HG03175 (cell line): ENCODE measurements around the gene SRA1.
A peak's percentile ranks its signal among the peaks of the same experiment; 100 is the strongest.
"Not testable (repeated sequence)": the region's sequence is repeated elsewhere in the genome, so short reads cannot be mapped to it uniquely, and the experiment has no call there.

Source experiments
- ATAC-seq: cut with Tn5 transposase; IDR thresholded peaks from one replicate; pipeline ENCODE4 v1.9.1; 2021; ENCODE audit warnings: mild to moderate bottlenecking, moderate library complexity; ENCODE audit not compliant: unreplicated experiment

The SRA1 gene

DNA sequence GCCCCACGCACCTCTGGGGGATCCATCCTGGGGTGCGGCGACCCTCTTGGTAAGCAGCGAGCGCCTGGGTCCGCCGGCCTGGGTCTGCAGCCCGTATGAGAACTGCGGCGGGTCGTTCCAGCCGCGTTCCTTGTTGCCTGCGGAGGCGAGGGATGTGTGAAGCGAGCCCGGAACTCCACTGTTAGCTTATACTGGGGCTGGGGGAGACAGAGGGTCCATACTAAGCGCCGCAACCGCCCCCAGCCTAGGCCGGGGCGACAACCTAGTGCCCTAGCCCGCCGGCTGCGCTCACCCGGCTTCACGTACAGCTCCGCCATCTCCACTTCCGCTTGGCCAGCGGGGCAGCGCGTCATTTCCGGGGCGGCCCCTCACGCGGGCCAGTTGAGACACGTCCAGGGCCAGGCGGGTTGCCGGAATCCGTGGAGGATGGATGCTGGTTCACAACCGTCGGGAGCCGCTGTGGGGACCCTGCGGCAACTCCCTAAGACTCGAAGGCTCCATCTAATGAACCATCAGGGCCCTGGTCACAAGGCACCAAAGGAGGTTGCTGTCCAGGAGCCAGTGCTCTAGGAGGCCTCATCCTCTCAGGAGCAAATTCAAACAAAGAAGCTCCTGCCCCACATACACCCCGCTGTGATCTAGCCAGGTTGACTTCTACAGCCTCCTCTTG lies at the start of gene SRA1:
Gene SRA1, minus strand, starts transcription at position 338 of the 670 bp plus-strand sequence. Its CDS starts 21 bp downstream, at position 317.
- ATAC-seq = peak; percentile 98

- ATAC-seq = no peak
Measured at GRCh38 chr5:140607031-140607430, 49.8 kb upstream of the SRA1 start.

DNA sequence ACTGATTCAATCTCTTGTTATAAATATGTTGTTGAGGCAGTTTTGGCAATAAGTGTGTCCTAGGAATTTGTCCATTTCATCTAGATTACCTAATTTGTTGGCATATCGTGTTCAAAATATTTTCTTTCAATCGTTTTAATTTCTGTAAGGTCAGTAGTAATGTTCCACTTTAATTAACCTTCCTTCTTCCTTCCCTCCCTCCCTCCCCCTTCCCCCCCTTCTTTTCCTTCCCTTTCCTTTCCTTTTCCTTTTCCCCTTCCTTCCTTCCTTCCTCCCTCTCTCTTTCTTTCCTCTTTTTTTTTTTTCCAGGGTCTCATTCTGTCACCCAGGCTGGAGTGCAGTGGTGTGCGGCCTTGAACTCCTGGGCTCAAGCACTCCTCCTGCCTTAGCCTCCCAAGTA lies 48.6 kb upstream of the SRA1 start:
- ATAC-seq = no peak

GRCh38 chr5:140603734-140604133 lies 46.5 kb upstream of the SRA1 start:
- ATAC-seq = no peak

DNA sequence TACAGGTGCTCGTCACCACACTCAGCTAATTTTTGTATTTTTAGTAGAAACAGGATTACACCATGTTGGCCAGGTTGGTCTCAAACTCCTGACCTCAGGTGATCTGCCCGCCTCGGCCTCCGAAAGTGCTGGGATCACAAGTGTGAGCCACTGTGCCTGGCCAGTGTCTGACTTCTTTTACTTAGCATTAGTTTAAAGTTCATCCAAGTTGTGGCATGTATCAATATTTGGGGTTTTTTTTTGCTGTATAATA lies 46.1 kb upstream of the SRA1 start:
- ATAC-seq = not testable (repeated sequence)

DNA sequence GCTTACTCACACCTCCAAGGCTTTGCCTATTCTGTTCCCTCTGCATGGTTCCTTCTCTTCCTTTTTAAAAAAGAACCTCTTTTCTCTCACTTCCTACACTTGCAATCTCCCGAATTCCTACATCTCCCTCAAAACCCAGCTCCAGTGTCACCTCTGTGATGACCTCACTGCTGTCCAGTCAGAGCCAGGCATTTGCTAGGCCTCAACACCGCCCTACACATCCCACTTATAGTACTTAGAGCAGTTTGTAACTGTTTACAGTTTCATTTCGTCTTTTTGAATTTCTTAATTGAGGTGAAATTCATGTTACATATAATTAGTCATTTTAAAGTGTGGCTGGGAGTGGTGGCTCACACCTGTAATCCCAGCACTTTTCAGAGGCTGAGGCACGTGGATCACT lies 44.9 kb upstream of the SRA1 start:
- ATAC-seq = no peak

DNA sequence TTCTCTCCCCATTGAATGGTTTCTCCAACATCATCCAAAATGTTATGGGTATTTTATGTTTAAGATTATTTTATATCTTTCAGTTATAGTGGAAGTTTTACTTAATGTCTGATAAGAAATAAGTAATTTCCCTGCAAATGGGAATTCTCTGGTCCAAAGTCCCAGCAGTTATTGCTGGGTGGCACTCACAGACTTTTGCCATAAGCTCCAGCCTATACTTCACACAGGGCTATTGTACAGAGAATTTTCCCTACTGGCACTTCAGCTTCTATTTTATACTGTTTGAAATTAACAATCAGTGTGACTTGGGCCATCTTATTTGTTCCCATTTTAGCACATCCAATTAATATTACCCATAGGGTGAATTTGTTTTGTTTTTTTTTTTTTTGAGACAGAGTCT lies 42.8 kb upstream of the SRA1 start:
- ATAC-seq = no peak

- no peak for ATAC-seq
Measured at GRCh38 chr5:140598836-140599235, 41.6 kb upstream of the SRA1 start.

DNA sequence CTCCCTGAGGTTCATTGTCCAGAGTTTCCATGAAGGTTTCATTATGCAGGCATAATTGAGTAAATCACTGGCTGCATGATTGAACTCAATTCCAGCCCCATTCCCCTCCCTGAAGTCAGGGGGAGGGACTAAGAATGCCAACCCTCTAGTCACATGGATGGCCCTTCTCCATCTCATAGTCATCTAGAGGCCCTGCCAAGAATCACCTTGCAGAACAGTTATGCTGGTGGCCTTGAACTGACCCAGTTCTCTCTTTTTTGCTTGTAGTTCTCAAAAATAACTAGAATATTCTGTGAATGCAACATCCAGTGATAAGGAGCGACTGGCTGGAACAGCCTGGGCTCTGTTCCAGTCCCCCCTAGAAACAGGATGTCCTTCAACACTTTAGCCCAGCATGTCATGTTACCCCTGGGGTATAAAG lies 39.1 kb upstream of the SRA1 start:
- no peak for ATAC-seq

DNA sequence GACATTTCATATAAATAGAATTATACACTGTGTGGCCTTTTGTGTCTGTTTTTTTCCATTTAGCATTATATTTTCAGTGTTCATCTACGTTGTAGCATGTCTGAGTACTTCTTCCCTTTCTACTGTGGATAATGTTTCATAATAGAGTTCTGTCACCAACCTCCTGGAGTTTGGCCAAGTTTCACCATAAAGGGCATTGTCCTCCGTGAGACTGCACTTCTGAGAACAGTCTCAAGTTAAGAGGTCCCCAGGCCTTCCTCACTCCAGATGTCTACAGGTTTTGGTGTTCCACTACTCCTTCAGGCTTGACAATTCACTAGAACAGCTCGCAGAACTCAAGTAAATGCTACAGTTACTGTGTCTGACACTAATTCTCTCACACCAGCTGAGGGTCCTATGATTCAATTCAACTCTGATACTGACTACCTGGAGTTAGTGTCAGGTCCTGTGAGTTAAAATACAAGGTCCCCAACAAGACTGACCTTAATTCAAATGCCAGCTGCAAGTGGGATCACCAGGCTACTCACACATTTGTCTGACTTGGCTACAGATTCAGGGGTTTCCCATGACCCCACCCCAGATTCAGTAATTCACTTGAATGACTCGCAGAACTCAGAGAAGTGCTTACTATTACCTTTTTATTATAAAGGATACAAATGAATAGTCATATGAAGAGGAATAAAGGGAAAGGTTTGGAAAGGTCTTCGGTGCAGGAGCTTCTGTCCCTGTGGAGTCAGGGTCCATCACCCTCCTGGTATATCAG lies 38.4 kb upstream of the SRA1 start:
- no peak for ATAC-seq

DNA sequence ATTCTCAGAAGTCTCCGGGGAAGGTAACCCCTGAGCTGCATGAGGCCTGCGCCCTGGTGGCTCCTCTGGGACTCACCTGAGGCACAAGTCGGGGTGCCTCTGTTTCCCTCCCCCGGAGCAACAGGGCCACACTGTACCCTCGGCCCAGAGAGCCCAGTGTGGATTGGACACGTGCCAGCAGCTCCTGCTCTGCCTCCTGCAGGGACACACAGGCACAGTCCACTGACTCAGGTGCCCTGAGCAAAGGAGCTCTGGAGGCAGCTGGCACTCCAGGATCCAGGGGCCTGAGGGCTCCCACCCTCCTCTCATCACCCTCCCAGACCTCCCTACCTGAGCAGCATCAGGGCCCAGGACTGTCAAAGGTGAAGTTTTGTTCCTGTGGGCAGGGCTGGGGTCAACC lies 36.9 kb upstream of the SRA1 start:
- ATAC-seq = no peak

GRCh38 chr5:140593070-140593469 lies 35.8 kb upstream of the SRA1 start:
- ATAC-seq = not testable (repeated sequence)

- no peak for ATAC-seq
Measured at GRCh38 chr5:140591747-140592372, 34.6 kb upstream of the SRA1 start.

DNA sequence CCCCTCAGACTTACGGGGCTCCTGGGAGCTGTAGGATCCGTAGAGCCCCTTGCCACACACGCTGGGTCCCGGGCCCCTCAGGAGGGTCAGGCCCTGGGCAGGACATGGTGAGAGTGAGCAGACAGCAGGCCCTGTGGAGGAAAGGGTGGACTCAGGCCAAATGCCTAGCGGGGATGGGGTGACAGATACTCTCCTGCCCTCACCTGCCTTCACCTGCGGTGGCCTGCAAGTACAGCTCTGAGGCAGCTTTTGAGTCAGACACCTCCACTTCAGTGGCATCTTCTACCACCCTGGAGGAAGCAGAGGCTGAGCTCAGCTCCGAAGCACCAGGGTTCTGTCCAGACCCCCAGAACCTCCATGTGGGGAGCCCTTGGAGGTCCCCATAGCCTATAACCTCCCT lies 33.6 kb upstream of the SRA1 start:
- no peak for ATAC-seq

- ATAC-seq = no peak
Measured at GRCh38 chr5:140588311-140589070, 31.2 kb upstream of the SRA1 start.

GRCh38 chr5:140587495-140587894 lies 30.2 kb upstream of the SRA1 start:
- no peak for ATAC-seq

DNA sequence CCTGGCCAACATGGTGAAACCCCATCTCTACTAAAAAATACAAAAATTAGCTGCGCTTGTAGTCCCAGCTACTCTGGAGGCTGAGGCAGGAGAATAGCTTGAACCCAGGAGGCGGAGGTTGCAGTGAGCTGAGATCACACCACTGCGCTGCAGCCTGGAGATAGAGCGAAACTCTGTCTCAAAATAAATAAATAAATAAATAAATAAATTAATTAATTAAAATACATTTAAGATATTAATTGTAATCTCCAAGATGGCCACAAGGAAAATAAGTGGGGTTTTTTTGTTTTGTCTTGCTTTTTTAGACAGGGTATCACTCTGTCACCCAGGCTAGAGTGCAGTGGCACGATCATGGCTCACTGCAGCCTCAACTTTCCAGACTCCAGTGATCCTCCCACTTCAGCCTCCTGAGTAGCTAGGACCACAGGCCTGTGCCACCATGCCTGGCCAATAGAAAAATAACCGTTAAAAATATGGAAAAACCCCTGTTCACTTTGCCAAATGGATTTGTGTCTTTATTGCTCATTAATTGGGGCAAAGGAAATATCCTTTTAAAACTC lies 22.0 kb upstream of the SRA1 start:
- not testable (repeated sequence) for ATAC-seq

GRCh38 chr5:140576776-140577201 lies 19.5 kb upstream of the SRA1 start:
- no peak for ATAC-seq

GRCh38 chr5:140575309-140575708 lies 18.0 kb upstream of the SRA1 start:
- no peak for ATAC-seq

- ATAC-seq = no peak
Measured at GRCh38 chr5:140574165-140574564, 16.9 kb upstream of the SRA1 start.

- no peak for ATAC-seq
Measured at GRCh38 chr5:140573683-140574082, 16.4 kb upstream of the SRA1 start.
